Gastroesophageal sphincter (tissue), 4 donors: ENCODE results near the gene MVB12B. TPM values are rescaled to one million over a fixed set of nuclear protein-coding genes. Genes with fewer than 3 reads are reported as not detected.

ENCODE experiments used
- ATAC-seq: fragments of 150-250 bp; one replicate; pipeline ENCODE4 v1.9.1; 2016; ENCODE audit warnings: mild to moderate bottlenecking, moderate library complexity
- H3K27ac ChIP-seq, 4 donors: fragments of 200-600 bp; sonication (generic) in 3 of 4; 1 replicate in 3 of 4; 2 replicates in 1 of 4; pipeline ENCODE4 v1.5.1; 2016 to 2019
- H3K27me3 ChIP-seq: fragments of 200-600 bp; sonication (generic); one replicate; pipeline ENCODE4 v1.5.1; 2019
- H3K36me3 ChIP-seq, 2 donors: fragments of 200-600 bp; sonication (generic); one replicate each; pipeline ENCODE4 v1.5.1; 2019; ENCODE audit warnings: control low read depth in 1 of 2
- H3K4me1 ChIP-seq, 3 donors: fragments of 200-600 bp; sonication (generic); 1 replicate in 2 of 3; 2 replicates in 1 of 3; pipeline ENCODE4 v1.5.1; 2016 to 2019; ENCODE audit warnings: control low read depth in 2 of 3
- H3K4me3 ChIP-seq, 2 donors: fragments of 200-600 bp; sonication (generic); one replicate each; pipeline ENCODE4 v1.5.1; 2019; ENCODE audit warnings: mild to moderate bottlenecking in 1 of 2, moderate library complexity in 1 of 2
- H3K9me3 ChIP-seq, 3 donors: fragments of 200-600 bp; sonication (generic); one replicate each; pipeline ENCODE4 v1.5.1; 2017 to 2019; ENCODE audit warnings: control low read depth in 2 of 3
- EP300 ChIP-seq: sonication (generic); formaldehyde crosslinking; IDR thresholded peaks from one replicate; pipeline ENCODE4 v1.6.1; 2017; ENCODE audit warnings: antibody characterized with exemption, mild to moderate bottlenecking
- POLR2A ChIP-seq, 2 donors: fragments of 450-650 bp; IDR thresholded peaks; one replicate each; pipeline ENCODE4 v1.6.1; 2017; ENCODE audit warnings: antibody characterized with exemption in 2 of 2, mild to moderate bottlenecking in 2 of 2, moderate library complexity in 1 of 2
- POLR2AphosphoS5 ChIP-seq: sonication (generic); formaldehyde crosslinking; IDR thresholded peaks from one replicate; pipeline ENCODE4 v1.6.1; 2017; ENCODE audit warnings: antibody characterized with exemption
- WGBS, 2 donors: methylation state at CpG; one replicate each; pipeline ENCODE4 v1.1.5; 2018; ENCODE audit warnings: low coverage in 1 of 2; 5-methylcytosine and 5-hydroxymethylcytosine counted together
- total RNA-seq, 4 donors: library from RNA; depleted of rRNA; stranded (reverse); fragments of >200 nt; gene quantifications; one replicate each; pipeline ENCODE4 v1.1.0, GENCODE V29; 2016
- TF ChIP-seq, protein P1 (sequence below), 4 experiments: fragments of 200-600 bp in 2 of 4; fragments of 450-650 bp in 2 of 4; sonication (generic) in 1 of 4; IDR thresholded peaks; one replicate each; pipeline ENCODE4 v1.5.1; 2017 to 2019; ENCODE audit warnings: antibody characterized with exemption in 4 of 4, mild to moderate bottlenecking in 2 of 4, moderate library complexity in 2 of 4

The MVB12B gene
- total RNA-seq, 4 donors from 2014 or later: 12.0 to 25.2 (median 15.9) TPM

GRCh38 chr9:126478216-126478981, 151.8 kb downstream of the MVB12B start:
- Histone ChIP-seq H3K27me3 (no peaks in the 10 kb centered on the region), H3K9me3 (no peaks in the 10 kb centered on the region), H3K36me3 (peaks cover 0 to 59% of the 10 kb centered on the region in 2 donors), H3K4me3 (no peak overlapping the region), H3K27ac (no peak overlapping the region), H3K4me1 (peaks cover 0 to 12% (median 4%) of the 10 kb centered on the region in 3 donors)
- no peak for ATAC-seq
- WGBS, 2 donors: 92 to 100% methylated on average over 1 to 4 of the region's 8 CpGs
- no peak for TF ChIP-seq EP300
- TF ChIP-seq POLR2A (IDR thresholded peaks at IDR 0.05): no peak
- TF ChIP-seq, protein P1, sequence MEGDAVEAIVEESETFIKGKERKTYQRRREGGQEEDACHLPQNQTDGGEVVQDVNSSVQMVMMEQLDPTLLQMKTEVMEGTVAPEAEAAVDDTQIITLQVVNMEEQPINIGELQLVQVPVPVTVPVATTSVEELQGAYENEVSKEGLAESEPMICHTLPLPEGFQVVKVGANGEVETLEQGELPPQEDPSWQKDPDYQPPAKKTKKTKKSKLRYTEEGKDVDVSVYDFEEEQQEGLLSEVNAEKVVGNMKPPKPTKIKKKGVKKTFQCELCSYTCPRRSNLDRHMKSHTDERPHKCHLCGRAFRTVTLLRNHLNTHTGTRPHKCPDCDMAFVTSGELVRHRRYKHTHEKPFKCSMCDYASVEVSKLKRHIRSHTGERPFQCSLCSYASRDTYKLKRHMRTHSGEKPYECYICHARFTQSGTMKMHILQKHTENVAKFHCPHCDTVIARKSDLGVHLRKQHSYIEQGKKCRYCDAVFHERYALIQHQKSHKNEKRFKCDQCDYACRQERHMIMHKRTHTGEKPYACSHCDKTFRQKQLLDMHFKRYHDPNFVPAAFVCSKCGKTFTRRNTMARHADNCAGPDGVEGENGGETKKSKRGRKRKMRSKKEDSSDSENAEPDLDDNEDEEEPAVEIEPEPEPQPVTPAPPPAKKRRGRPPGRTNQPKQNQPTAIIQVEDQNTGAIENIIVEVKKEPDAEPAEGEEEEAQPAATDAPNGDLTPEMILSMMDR (IDR thresholded peaks at IDR 0.05): no peak
- no peak for TF ChIP-seq POLR2AphosphoS5

GRCh38 chr9:126479515-126479914, 152.9 kb downstream of the MVB12B start:
- 82 to 94% methylated on average over 3 to 8 of the region's 12 CpGs for WGBS, 2 donors
- H3K36me3 ChIP-seq: peaks cover 0 to 69% of the 10 kb centered on the region in 2 donors
- TF ChIP-seq, protein P1 (IDR thresholded peaks at IDR 0.05): no peak
- TF ChIP-seq POLR2AphosphoS5 (no peak), EP300 (no peak), POLR2A (IDR thresholded peaks at IDR 0.05) (no peak)
- ATAC-seq: no peak
- H3K27me3 ChIP-seq: no peaks in the 10 kb centered on the region
- no peaks in the 10 kb centered on the region for H3K9me3 ChIP-seq
- H3K27ac ChIP-seq: no peak overlapping the region
- H3K4me1 ChIP-seq: peaks cover 0 to 12% (median 4%) of the 10 kb centered on the region in 3 donors
- no peak overlapping the region for H3K4me3 ChIP-seq

GRCh38 chr9:126480813-126481212, 154.2 kb downstream of the MVB12B start:
- no peak for TF ChIP-seq EP300
- TF ChIP-seq POLR2AphosphoS5: no peak
- H3K4me1 ChIP-seq: peaks cover 0 to 12% (median 4%) of the 10 kb centered on the region in 3 donors
- no peaks in the 10 kb centered on the region for H3K9me3 ChIP-seq
- H3K27ac ChIP-seq: no peak overlapping the region
- H3K4me3 ChIP-seq: no peak overlapping the region
- no peak for ATAC-seq
- peaks cover 0 to 74% of the 10 kb centered on the region in 2 donors for H3K36me3 ChIP-seq
- WGBS, 2 donors: 86% methylated on average over 6 of the region's 6 CpGs; no CpG with 5 or more reads in 1 of the 2 donors
- H3K27me3 ChIP-seq: no peaks in the 10 kb centered on the region

DNA sequence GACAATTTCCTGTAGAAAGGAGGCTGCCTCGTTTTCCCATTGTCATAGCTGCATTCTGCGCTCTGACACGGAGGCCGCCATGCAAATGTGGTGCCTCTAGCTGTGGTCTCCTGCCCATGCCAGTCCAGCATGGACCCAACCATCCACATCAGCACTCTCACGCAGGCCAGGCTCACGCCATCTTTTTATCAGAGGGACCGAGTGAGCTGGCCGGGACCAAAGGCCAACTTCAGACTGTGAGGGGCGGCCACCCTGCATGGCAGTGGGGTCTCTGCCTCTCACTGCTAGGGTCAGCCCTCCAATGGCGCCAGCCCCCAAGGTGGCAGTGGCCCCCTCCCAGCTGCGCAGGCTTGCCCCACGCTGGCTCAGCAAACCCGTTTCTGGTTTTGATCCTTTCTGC, 155.2 kb downstream of the MVB12B start:
- 86 to 100% methylated on average over 1 to 5 of the region's 13 CpGs for WGBS, 2 donors
- TF ChIP-seq, protein P1 (IDR thresholded peaks at IDR 0.05): no peak
- TF ChIP-seq POLR2A (IDR thresholded peaks at IDR 0.05) (no peak), EP300 (no peak)
- Histone ChIP-seq H3K27me3 (no peaks in the 10 kb centered on the region), H3K9me3 (no peaks in the 10 kb centered on the region), H3K36me3 (peaks cover 0 to 78% of the 10 kb centered on the region in 2 donors), H3K4me3 (peak overlapping the region in 1 of 2 donors; percentile 8), H3K27ac (peak overlapping the region in 2 of 4 donors; percentile 7 to 10), H3K4me1 (peaks cover 0 to 12% (median 4%) of the 10 kb centered on the region in 3 donors)
- no peak for ATAC-seq

- H3K27ac ChIP-seq: peak overlapping the region in 1 of 4 donors; percentile 7
- H3K4me1 ChIP-seq: peaks cover 0 to 12% (median 4%) of the 10 kb centered on the region in 3 donors
- peaks cover 0 to 83% of the 10 kb centered on the region in 2 donors for H3K36me3 ChIP-seq
- no peaks in the 10 kb centered on the region for H3K9me3 ChIP-seq
- ATAC-seq: peak; percentile 42
- TF ChIP-seq POLR2A (IDR thresholded peaks at IDR 0.05) (no peak), EP300 (no peak), POLR2AphosphoS5 (no peak)
- TF ChIP-seq, protein P1 (IDR thresholded peaks at IDR 0.05): no peak
- no peaks in the 10 kb centered on the region for H3K27me3 ChIP-seq
- peak overlapping the region in 1 of 2 donors; percentile 8 for H3K4me3 ChIP-seq
- 36 to 47% methylated on average over 2 of the region's 45 CpGs for WGBS, 2 donors
These were observed 155.9 kb downstream of the MVB12B start for GRCh38 chr9:126482361-126483044.
